GM12878 (cell line): ENCODE results near the gene MOBP.

Experiments
- CBX3 ChIP-seq: fragments of 200-600 bp; sonication (generic); IDR thresholded peaks from 2 replicates; pipeline ENCODE4 v1.6.1; 2016; ENCODE audit warnings: low read depth, borderline replicate concordance
- CHD2 ChIP-seq: IDR thresholded peaks from 2 replicates; pipeline ENCODE4 v1.6.1; 2011; ENCODE audit warnings: low read depth, low read length, improper control_type of control experiment, borderline replicate concordance
- CTCF ChIP-seq, 3 experiments: IDR thresholded peaks in 2 of 3; conservative IDR thresholded peaks in 1 of 3; 2 replicates each; pipeline ENCODE4 v1.5.1; 2011; ENCODE audit warnings: low read depth in 3 of 3, low read length in 3 of 3, mild to moderate bottlenecking in 3 of 3, control low read depth in 2 of 3, moderate library complexity in 2 of 3, inconsistent platforms in 1 of 3, mixed read lengths in 1 of 3; ENCODE audit not compliant: control insufficient read depth in 2 of 3, insufficient read depth in 1 of 3; ENCODE audit errors: extremely low read depth in 1 of 3
- EGR1 ChIP-seq, 2 experiments: IDR thresholded peaks; 1 replicate in 1 of 2; 2 replicates in 1 of 2; pipeline ENCODE4 v1.6.1; 2011 to 2012; ENCODE audit warnings: low read depth in 2 of 2, low read length in 2 of 2, borderline replicate concordance in 1 of 2, mild to moderate bottlenecking in 1 of 2, moderate library complexity in 1 of 2
- EP300 ChIP-seq, 2 experiments: fragments of 150-350 bp in 1 of 2; IDR thresholded peaks; 2 replicates each; pipeline ENCODE4 v1.6.1; 2011 to 2012; ENCODE audit warnings: low read depth in 2 of 2, low read length in 2 of 2, borderline replicate concordance in 1 of 2, improper control_type of control experiment in 1 of 2, inconsistent platforms in 1 of 2; ENCODE audit not compliant: control insufficient read depth in 1 of 2
- ESRRA ChIP-seq: IDR thresholded peaks from 2 replicates; pipeline ENCODE4 v1.6.1; 2012; ENCODE audit warnings: mild to moderate bottlenecking, low read length, improper control_type of control experiment
- EZH2 ChIP-seq: IDR thresholded peaks from 2 replicates; pipeline ENCODE4 v1.6.1; 2012; ENCODE audit warnings: low read depth, mild to moderate bottlenecking, control low read depth, inconsistent platforms, low read length, borderline replicate concordance; ENCODE audit not compliant: control insufficient read depth
- GABPA ChIP-seq: IDR thresholded peaks from 2 replicates; pipeline ENCODE4 v1.6.1; 2014; ENCODE audit warnings: antibody characterized with exemption, low read depth, mild to moderate bottlenecking, inconsistent platforms
- JUND ChIP-seq: IDR thresholded peaks from 2 replicates; pipeline ENCODE4 v1.6.1; 2012; ENCODE audit warnings: low read depth, mild to moderate bottlenecking, low read length, improper control_type of control experiment, moderate library complexity
- MAX ChIP-seq: IDR thresholded peaks from 2 replicates; pipeline ENCODE4 v1.6.1; 2012; ENCODE audit warnings: low read depth, low read length, improper control_type of control experiment
- POLR2A ChIP-seq: IDR thresholded peaks from 2 replicates; pipeline ENCODE4 v1.6.1; 2011; ENCODE audit warnings: low read depth, mild to moderate bottlenecking, low read length
- POLR2AphosphoS5 ChIP-seq: IDR thresholded peaks from 2 replicates; pipeline ENCODE4 v1.6.1; 2011; ENCODE audit warnings: mild to moderate bottlenecking, low read length, inconsistent platforms
- RAD21 ChIP-seq: IDR thresholded peaks from 2 replicates; pipeline ENCODE4 v1.6.1; 2011; ENCODE audit warnings: mild to moderate bottlenecking, low read depth, low read length, moderate library complexity; ENCODE audit not compliant: insufficient read depth
- YY1 ChIP-seq: IDR thresholded peaks from 2 replicates; pipeline ENCODE4 v1.6.1; 2011; ENCODE audit warnings: low read depth, mild to moderate bottlenecking, low read length

DNA sequence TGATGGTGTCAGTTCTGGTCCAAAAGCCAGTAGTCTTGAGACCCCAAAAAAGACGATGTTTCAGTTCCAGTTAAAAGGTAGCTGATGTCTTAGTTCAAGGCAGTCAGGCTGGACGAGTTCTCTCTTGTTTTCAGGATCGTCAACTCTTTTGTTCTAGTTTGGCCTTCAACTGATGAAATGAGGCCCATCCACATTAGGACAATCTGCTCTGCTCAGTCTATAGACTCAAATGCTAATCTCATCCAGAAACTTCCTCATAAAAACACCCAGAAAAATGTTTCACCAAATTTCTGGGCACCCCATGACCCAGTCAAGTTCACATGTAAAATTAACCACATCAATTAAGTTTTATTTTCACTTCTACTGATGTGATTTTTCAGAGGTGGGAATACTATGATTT, 74.0 kb downstream of the MOBP start:
- TF ChIP-seq POLR2A (no peak), EP300 (IDR thresholded peaks at IDR 0.05; ENCODE audit: borderline replicate concordance in 1 of 2, control insufficient read depth in 1 of 2, low read depth in 2 of 2, low read length in 2 of 2) (no peak), CTCF (IDR thresholded peaks at IDR 0.05 in 2 of 3, conservative IDR thresholded peaks at IDR 0.05 in 1 of 3; ENCODE audit: control insufficient read depth in 2 of 3, extremely low read depth in 1 of 3, insufficient read depth in 1 of 3, low read depth in 3 of 3, low read length in 3 of 3) (no peak), ESRRA (no peak), CHD2 (no peak), EZH2 (no peak), RAD21 (no peak), POLR2AphosphoS5 (no peak), JUND (no peak), GABPA (no peak), CBX3 (no peak), YY1 (no peak), EGR1 (IDR thresholded peaks at IDR 0.05; ENCODE audit: borderline replicate concordance in 1 of 2, low read depth in 2 of 2, low read length in 2 of 2) (no peak), MAX (no peak)
